Osteoblast (primary cell): ENCODE data around the gene PKN2. TPM values are rescaled to one million over a fixed set of nuclear protein-coding genes. Genes with fewer than 3 reads are reported as not detected.

ENCODE experiments used
- DNase-seq: peaks from one replicate; pipeline ENCODE4 v3.0.0; 2011; ENCODE audit warnings: low spot score, mixed read lengths; ENCODE audit not compliant: insufficient read length; ENCODE audit errors: missing footprints
- H2AFZ ChIP-seq: 2 replicates; pipeline ENCODE4 v1.6.0; 2011; ENCODE audit warnings: mild to moderate bottlenecking, low read length
- H3K27ac ChIP-seq: 2 replicates; pipeline ENCODE4 v1.5.1; 2011; ENCODE audit warnings: mild to moderate bottlenecking, low read depth, low read length, moderate library complexity
- H3K27me3 ChIP-seq: 2 replicates; pipeline ENCODE4 v1.6.0; 2012; ENCODE audit warnings: mild to moderate bottlenecking, control low read depth, inconsistent platforms, low read length, moderate library complexity; ENCODE audit not compliant: insufficient read depth
- H3K36me3 ChIP-seq: 2 replicates; pipeline ENCODE4 v1.5.1; 2011; ENCODE audit warnings: mild to moderate bottlenecking, low read length, control low read depth, moderate library complexity; ENCODE audit not compliant: insufficient read depth
- H3K4me1 ChIP-seq: 2 replicates; pipeline ENCODE4 v1.5.1; 2011; ENCODE audit warnings: mild to moderate bottlenecking, low read length, control low read depth, moderate library complexity; ENCODE audit not compliant: insufficient read depth
- H3K4me2 ChIP-seq: 2 replicates; pipeline ENCODE4 v1.6.0; 2011; ENCODE audit warnings: mild to moderate bottlenecking, low read length; ENCODE audit not compliant: insufficient read depth
- H3K4me3 ChIP-seq: fragments of 200-600 bp; sonication (generic); 3 replicates; pipeline ENCODE4 v1.5.1; 2012; ENCODE audit warnings: mild to moderate bottlenecking, low read length, inconsistent platforms; ENCODE audit not compliant: insufficient read depth
- H3K79me2 ChIP-seq: 2 replicates; pipeline ENCODE4 v1.6.0; 2012; ENCODE audit warnings: mild to moderate bottlenecking, low read length, control low read depth, inconsistent platforms; ENCODE audit not compliant: insufficient read depth
- H3K9me3 ChIP-seq: 2 replicates; pipeline ENCODE4 v1.5.1; 2011; ENCODE audit warnings: low read depth, low read length, control low read depth
- H4K20me1 ChIP-seq: 2 replicates; pipeline ENCODE4 v1.6.0; 2012; ENCODE audit warnings: mild to moderate bottlenecking, low read length, control low read depth; ENCODE audit not compliant: insufficient read depth
- CTCF ChIP-seq: IDR thresholded peaks from 2 replicates; pipeline ENCODE4 v1.5.1; 2011; ENCODE audit warnings: mild to moderate bottlenecking, low read depth, low read length, moderate library complexity; ENCODE audit errors: extremely low read depth
- total RNA-seq: library from RNA; depleted of rRNA; stranded (reverse); fragments of >200 nt; gene quantifications from 2 replicates; pipeline ENCODE4 v1.2.3, GENCODE V29; 2012

The PKN2 gene
- total RNA-seq, 1 donor = 43.4 TPM

GRCh38 chr1:88744142-88744541 is 60.1 kb downstream of the PKN2 start:
- H3K4me2 ChIP-seq = no peak overlapping the region
- peaks cover 19% of the 10 kb centered on the region for H3K79me2 ChIP-seq
- no peaks in the 10 kb centered on the region for H4K20me1 ChIP-seq
- H3K4me3 ChIP-seq = no peak overlapping the region
- peaks cover 9% of the 10 kb centered on the region for H3K4me1 ChIP-seq
- no peak for DNase-seq
- H3K27ac ChIP-seq = no peak overlapping the region
- H3K9me3 ChIP-seq = no peaks in the 10 kb centered on the region
- no peaks in the 10 kb centered on the region for H3K27me3 ChIP-seq
- H2AFZ ChIP-seq = no peak overlapping the region
- peaks cover 9% of the 10 kb centered on the region for H3K36me3 ChIP-seq
- no peak for TF ChIP-seq CTCF

GRCh38 chr1:88746916-88747315 is 62.8 kb downstream of the PKN2 start:
- Histone ChIP-seq H3K36me3 (peaks cover 9% of the 10 kb centered on the region), H3K9me3 (no peaks in the 10 kb centered on the region), H3K27ac (no peak overlapping the region), H3K79me2 (peaks cover 9% of the 10 kb centered on the region), H2AFZ (no peak overlapping the region), H3K27me3 (no peaks in the 10 kb centered on the region), H3K4me2 (no peak overlapping the region), H3K4me1 (no peaks in the 10 kb centered on the region), H4K20me1 (no peaks in the 10 kb centered on the region), H3K4me3 (no peak overlapping the region)
- TF ChIP-seq CTCF = no peak
- DNase-seq = no peak

- H3K9me3 ChIP-seq = no peaks in the 10 kb centered on the region
Measured at GRCh38 chr1:88751714-88752113, 67.6 kb downstream of the PKN2 start.

GRCh38 chr1:88753506-88753905 is 69.4 kb downstream of the PKN2 start:
- Histone ChIP-seq H2AFZ (no peak overlapping the region), H4K20me1 (no peaks in the 10 kb centered on the region), H3K27me3 (no peaks in the 10 kb centered on the region), H3K27ac (no peak overlapping the region), H3K9me3 (no peaks in the 10 kb centered on the region), H3K36me3 (no peaks in the 10 kb centered on the region), H3K4me3 (no peak overlapping the region), H3K4me1 (no peaks in the 10 kb centered on the region), H3K4me2 (no peak overlapping the region), H3K79me2 (peaks cover 11% of the 10 kb centered on the region)
- no peak for DNase-seq
- TF ChIP-seq CTCF = no peak

More at GRCh38 chr1:88751714-88752113, 67.6 kb downstream of the PKN2 start:
- no peak overlapping the region for H2AFZ ChIP-seq
- no peaks in the 10 kb centered on the region for H3K27me3 ChIP-seq
- H3K27ac ChIP-seq = no peak overlapping the region
- no peak overlapping the region for H3K4me2 ChIP-seq
- no peaks in the 10 kb centered on the region for H3K4me1 ChIP-seq
- no peak for DNase-seq
- H4K20me1 ChIP-seq = no peaks in the 10 kb centered on the region
- H3K4me3 ChIP-seq = no peak overlapping the region
- no peak for TF ChIP-seq CTCF
- peaks cover 10% of the 10 kb centered on the region for H3K79me2 ChIP-seq
- no peaks in the 10 kb centered on the region for H3K36me3 ChIP-seq
